A549 treated with CpdA at 1 μM for 4 hours (cell line): Measurements from ENCODE around the gene BCL11B. TPM values are rescaled to one million over a fixed set of nuclear protein-coding genes. Genes with fewer than 3 reads are reported as not detected.

Experiments
- total RNA-seq: library from RNA; stranded (reverse); fragments of 200-300 nt; extraction: Qiagen RNA extraction; gene quantifications from 5 replicates; pipeline ENCODE4 v1.2.3, GENCODE V29; 2022; ENCODE audit warnings: low read depth

The BCL11B gene
- total RNA-seq: 0.17 to 0.26 TPM (median 0.19 TPM) in 5 replicates

DNA sequence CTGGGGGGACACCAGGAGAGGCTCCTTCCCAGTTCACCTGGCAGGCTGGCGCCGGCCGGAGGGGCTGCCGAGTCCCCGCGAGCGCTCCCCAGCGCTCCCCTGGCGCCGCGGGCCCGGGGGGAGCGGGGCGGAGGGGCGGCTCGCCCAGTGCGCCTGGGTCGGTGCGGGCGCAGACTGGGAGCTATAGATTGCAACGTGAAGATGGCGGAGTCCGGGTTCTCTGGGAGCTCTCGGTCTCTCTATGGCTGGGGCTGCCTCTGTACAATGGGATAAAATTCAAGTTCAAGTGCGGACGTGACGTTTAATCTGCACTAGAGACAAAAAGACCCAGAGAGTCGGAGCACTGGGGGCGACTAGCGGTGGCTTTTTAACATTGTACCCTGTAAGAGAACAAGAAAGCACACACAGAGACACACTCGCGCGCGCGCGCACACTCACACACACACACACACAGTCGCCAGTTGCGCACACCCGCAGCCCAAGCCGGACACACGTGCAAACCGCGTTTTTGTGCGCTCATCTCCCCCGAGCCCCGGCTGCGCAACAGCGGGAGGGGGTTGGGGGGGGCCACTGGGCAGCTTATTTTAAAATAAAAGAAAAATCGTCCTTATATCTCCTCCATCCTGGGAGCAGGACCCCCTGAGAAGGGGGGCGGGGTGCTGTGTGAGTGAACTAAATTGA lies at the start of gene BCL11B:
TSS of gene BCL11B (minus strand) at position 247 of the 681 bp plus-strand sequence. CDS start 979 bp downstream, outside the sequence.

Other genes starting within 250 kb of the BCL11B start
- 45.7 to 57.9 TPM (median 50.1 TPM) in 5 replicates for gene SETD3, start 208.7 kb upstream of the BCL11B start, total RNA-seq
- 42.5 to 64.2 TPM (median 49.9 TPM) in 5 replicates for gene CCNK, start 209.2 kb upstream of the BCL11B start, total RNA-seq